SIG-M5 treated with dmso at 0.1 percent for 504 hours (cell line): ENCODE data around the gene BZW2.
"Not testable (repeated sequence)": the region's sequence is repeated elsewhere in the genome, so short reads cannot be mapped to it uniquely, and the experiment has no call there.

Source experiments
- DNase-seq: peaks from one replicate; lab custom pipeline; 2025; ENCODE audit not compliant: unreplicated experiment; lab: John Stamatoyannopoulos, UW

The BZW2 gene

DNA sequence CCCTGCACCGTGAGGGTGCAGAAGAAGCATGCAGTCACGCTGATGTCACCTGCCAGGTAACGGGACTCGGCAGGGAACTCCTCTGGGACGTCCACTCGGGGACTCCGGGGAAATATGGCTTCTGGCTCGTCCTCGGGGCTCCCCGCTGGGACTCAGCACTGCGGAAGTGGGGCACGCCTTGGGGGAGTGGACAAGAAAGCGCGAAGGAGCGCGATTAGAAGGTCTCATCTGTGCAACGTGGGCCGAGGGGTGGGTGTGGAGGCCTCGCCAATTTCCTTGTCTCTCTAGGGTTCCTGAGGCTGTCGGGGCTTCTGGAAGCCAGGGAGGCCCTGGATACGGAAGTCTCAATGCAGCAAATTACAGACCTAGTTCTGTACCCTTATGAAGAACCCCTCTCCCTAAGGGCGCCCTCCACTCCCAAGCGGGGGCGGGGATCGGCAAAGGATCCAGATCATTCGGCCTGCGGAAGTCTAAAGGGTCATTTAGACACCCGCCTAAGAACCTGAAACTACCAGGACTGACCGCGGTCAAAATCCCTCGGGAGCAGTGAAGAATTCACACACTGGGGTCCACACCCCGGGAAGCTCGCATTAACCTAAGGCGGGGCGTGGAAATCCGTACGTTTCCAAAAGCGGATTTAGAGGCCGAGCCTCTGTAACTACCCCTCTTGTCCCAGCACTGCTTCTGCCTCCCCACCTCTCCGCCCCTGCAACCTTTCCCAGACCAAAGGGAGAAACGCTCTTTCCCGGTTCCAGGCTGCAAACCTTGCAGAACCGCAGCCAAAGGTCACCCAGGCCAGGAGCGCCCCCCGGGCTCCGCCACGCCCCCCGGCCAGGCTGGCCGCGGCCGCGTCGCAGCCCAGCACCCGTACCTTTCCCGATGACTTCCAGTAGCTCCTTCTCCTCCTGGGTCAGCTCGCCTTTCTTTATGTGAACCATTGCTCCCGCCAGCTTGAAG, 1.1 kb upstream of the BZW2 start:
- DNase-seq, result peak; percentile 69

GRCh38 chr7:16646472-16647072, 591 bp downstream of the BZW2 start:
- peak; percentile 50 for DNase-seq

DNA sequence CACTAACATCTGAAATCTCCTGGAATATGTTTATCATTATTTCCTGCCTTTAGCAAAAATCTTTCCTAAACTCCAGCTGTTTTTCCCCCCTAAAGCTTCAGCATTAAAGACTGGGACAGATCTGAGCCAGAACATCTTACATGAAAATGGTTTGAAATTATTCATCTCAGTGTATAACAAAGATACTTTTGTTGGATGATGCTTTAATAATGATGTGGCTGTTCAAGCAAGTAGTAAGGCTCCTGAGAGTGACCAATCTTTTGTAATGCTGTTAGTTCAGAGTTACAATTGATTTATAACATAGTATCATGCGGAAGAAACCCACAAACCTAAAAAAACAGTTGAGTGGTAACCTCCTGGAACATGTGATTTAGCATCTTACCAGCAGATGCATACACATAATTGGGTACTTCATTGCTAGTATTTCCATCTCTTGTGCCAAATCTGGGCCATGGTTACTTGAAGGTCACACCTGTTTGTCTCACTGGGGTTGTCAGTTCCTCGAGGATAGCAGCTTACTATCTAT, 1.5 kb downstream of the BZW2 start:
- DNase-seq, result no peak

DNA sequence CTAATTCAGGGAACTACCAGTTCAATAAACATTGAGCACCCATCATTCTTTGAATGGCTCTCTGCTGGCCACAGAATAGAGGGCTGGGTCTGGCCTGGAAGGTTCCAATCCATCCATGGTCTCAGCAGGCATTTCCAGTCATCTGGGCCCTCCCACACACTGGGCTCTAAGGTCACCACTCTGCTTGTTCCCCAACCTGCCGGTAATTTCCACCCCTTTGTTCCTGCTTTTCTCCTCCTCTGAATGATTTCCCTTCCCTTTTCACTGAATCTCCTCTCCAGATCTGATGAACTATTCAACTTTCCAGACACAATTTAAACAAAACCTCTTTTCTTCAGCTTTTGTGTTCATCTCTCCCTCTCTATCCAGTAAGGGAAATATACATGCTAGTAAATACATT, 2.6 kb downstream of the BZW2 start:
- no peak for DNase-seq

GRCh38 chr7:16649196-16649595, 3.2 kb downstream of the BZW2 start:
- DNase-seq, result no peak

GRCh38 chr7:16650266-16650665, 4.3 kb downstream of the BZW2 start:
- DNase-seq, result no peak

DNA sequence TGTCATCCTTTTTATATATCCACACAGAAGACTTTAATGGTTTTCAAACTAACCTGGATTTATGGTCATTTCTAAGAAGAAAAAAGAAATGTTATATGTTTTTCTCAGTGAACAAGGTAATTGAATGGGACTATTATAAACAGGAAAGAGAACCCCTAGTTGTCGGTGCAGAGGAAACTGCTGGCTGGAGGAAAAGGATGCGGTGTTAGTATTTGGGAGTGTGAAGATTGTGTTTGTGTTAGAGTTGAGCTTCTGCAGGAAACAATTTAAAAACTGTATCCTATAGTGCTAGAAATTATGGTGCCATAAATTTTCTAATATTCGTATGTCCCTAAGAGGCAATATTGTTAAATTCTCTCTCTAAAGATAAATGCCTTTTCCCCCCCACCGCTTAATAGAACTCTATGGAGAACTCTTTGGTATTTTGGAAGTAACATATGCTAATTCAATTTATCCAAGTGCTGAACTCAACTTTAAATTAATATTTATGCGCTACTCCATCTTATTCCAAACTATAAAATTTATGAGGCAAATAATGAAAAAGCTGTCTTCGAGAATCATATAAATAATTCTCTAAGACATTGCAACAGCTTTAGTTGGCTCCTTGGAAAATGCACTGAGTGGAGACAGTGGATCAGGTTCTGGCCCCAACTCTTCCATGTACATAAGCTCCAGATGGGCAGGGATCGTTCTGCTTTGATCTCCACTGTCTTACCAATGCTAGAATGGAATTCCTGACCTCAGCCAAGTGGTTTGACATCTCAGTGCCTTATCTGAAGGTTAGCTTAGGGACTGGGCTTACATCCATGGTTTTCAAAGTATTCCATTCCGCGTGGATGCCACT, 5.6 kb downstream of the BZW2 start:
- no peak for DNase-seq

- DNase-seq, result no peak
Measured at GRCh38 chr7:16652240-16652583, 6.2 kb downstream of the BZW2 start.

- DNase-seq, result peak; percentile 32
Measured at GRCh38 chr7:16652888-16653287, 6.9 kb downstream of the BZW2 start.

DNA sequence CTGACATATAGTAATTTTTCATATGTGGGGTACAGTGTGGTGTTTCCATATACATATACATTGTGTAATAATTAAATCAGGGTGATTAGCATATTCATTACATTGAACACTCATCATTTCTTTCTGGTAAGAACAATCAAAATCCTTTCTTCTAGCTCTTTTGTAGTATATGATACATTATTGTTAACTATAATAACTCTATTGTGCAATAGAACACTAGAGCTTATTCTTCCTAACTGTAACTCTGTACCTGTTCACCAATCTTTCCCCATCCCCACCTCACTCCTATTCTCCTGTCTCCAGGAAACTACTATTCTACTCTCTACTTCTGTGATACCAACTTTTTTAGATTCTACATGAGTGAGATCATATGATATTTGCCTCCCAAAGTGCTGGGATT, 9.4 kb downstream of the BZW2 start:
- DNase-seq, result no peak

- DNase-seq, result no peak
Measured at GRCh38 chr7:16656141-16656540, 10.2 kb downstream of the BZW2 start.

- DNase-seq, result peak; percentile 37
Measured at GRCh38 chr7:16657656-16658279, 11.8 kb downstream of the BZW2 start.

GRCh38 chr7:16659854-16660497, 14.0 kb downstream of the BZW2 start:
- DNase-seq, result not testable (repeated sequence)

- DNase-seq, result peak; percentile 62
Measured at GRCh38 chr7:16660702-16661464, 14.9 kb downstream of the BZW2 start.

DNA sequence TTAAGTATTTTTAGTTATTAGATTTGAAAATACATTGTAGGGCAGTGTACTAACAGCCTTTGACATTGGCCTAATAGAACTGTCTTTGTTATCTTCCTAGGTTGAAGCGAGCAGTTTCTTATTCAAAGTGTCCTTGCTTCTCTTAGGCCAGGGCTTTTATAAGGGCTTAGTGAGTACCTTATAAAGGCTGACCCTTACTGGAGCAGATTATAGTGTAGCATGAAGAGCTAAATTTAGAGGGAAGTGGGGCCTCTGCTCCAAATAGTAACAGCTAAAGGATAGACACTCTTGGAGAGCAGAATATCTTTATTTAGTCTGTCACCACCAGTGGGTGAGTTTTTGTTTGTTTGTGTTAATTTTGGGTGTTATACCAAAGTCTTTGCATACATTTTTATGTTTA, 15.9 kb downstream of the BZW2 start:
- no peak for DNase-seq

- DNase-seq, result no peak
Measured at GRCh38 chr7:16667355-16667754, 21.4 kb downstream of the BZW2 start.

DNA sequence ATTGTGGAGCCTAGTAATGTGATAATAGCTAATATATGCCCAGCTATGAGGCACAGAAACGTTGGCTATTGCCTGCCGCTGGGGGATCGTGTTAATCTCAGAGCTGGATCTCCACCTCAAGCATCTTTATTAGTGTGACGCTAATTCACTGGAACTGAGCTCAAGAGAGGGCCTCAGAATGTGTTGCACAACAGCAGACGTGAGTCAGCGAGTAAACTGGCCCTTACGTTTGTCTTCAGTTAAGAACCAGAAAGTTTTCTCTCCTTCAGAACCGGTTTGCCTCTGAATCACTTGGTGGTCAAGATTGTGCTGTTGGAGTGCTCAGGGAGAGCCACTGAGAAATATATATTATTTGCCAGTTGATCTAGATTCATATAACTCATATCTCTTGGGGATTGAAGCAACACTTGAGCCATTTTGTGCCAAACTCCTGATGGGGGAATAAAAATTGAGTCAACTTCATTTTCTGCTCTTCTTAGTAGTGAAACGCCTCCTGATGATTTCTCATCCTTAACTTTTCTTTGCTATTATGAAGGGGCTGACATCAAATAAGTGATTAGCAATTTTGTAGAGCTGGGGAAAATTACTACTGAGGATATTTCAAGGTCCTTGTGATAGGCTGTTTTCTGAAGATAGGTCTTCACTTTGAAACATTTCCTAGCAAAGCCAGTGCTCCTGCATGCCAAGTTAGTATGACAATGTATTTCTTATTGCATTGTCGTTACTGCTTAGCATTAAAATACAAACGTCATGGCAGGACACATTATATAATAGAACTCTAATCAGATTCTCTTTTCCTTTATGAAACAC, 22.3 kb downstream of the BZW2 start:
- DNase-seq, result peak; percentile 92

DNA sequence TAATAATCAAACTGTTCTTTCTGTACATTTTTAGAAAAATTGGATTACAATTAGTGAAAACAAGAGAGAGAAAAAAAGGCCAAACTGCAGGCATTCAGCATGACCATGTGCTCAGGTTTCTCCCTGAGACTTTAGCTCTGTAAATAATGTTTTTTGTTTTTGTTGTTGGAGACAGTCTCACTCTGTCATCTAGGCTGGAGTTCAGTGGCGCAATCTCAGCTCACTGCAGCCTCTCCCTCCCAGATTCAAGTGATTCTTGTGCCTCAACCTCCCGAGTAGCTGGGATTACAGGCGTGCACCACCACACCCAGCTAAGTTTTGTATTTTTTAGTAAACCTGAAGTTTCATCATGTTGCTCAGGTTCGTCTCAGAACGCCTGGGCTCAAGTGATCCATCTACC, 23.0 kb downstream of the BZW2 start:
- no peak for DNase-seq

GRCh38 chr7:16669581-16669980, 23.6 kb downstream of the BZW2 start:
- no peak for DNase-seq
